ENCODE results near the gene PTCH1.

- TF ChIP-seq CTCF (IDR thresholded peaks at IDR 0.05) (no peak), POLR2A (IDR thresholded peaks at IDR 0.05) (no peak), POLR2AphosphoS5 (IDR thresholded peaks at IDR 0.05) (no peak)
These were observed 17.4 kb upstream of the PTCH1 start for GRCh38 chr9:95533996-95534680.
